ENCODE results near the gene GMPR2. TPM values are rescaled to one million over a fixed set of nuclear protein-coding genes. Genes with fewer than 3 reads are reported as not detected.

Gene GMPR2
- total RNA-seq, 2 donors from 2014 or later: 62.4 to 64.8 TPM

- DNase-seq: no peak
- ATAC-seq: no peak
- intact Hi-C loops (cut with DNase I, micrococcal nuclease): no loop called here
These were observed 39.7 kb downstream of the GMPR2 start for GRCh38 chr14:24272467-24272866.

GRCh38 chr14:24273422-24273998 lies 40.8 kb downstream of the GMPR2 start:
- ATAC-seq (no peak), DNase-seq (no peak)
- intact Hi-C loops (cut with DNase I, micrococcal nuclease): no loop called here

GRCh38 chr14:24274101-24274543 lies 41.4 kb downstream of the GMPR2 start:
- intact Hi-C loops (cut with DNase I, micrococcal nuclease): no loop called here
- no peak for DNase-seq
- no peak for ATAC-seq

GRCh38 chr14:24277071-24277470 lies 44.3 kb downstream of the GMPR2 start:
- ATAC-seq (no peak), DNase-seq (no peak)
- intact Hi-C loops (cut with DNase I, micrococcal nuclease): no loop called here

- ATAC-seq (no peak), DNase-seq (no peak)
These were observed 45.0 kb downstream of the GMPR2 start for GRCh38 chr14:24277606-24278321.

GRCh38 chr14:24278424-24278823 lies 45.7 kb downstream of the GMPR2 start:
- no peak for DNase-seq
- no peak for ATAC-seq
- intact Hi-C loops (cut with DNase I, micrococcal nuclease): no loop called here

More at GRCh38 chr14:24277606-24278321, 45.0 kb downstream of the GMPR2 start:
- intact Hi-C loops (cut with DNase I, micrococcal nuclease): no loop called here

- ATAC-seq (peak; percentile 21), DNase-seq (no peak)
These were observed 46.8 kb downstream of the GMPR2 start for GRCh38 chr14:24279301-24280186.

GRCh38 chr14:24280797-24281460 lies 48.2 kb downstream of the GMPR2 start:
- no peak for ATAC-seq

More at GRCh38 chr14:24279301-24280186, 46.8 kb downstream of the GMPR2 start:
- intact Hi-C loops (cut with DNase I, micrococcal nuclease): no loop called here

GRCh38 chr14:24281636-24282035 lies 48.9 kb downstream of the GMPR2 start:
- no peak for DNase-seq
- intact Hi-C loops (cut with DNase I, micrococcal nuclease): no loop called here
- no peak for ATAC-seq

More at GRCh38 chr14:24280797-24281460, 48.2 kb downstream of the GMPR2 start:
- DNase-seq: no peak
- intact Hi-C loops (cut with DNase I, micrococcal nuclease): no loop called here

GRCh38 chr14:24282736-24283135 lies 50.0 kb downstream of the GMPR2 start:
- intact Hi-C loops (cut with DNase I, micrococcal nuclease): no loop called here
- DNase-seq (no peak), ATAC-seq (no peak)

GRCh38 chr14:24283796-24284460 lies 51.2 kb downstream of the GMPR2 start:
- ATAC-seq (no peak), DNase-seq (no peak)
- intact Hi-C loops (cut with DNase I, micrococcal nuclease): no loop called here

GRCh38 chr14:24284501-24285035 lies 51.8 kb downstream of the GMPR2 start:
- DNase-seq (no peak), ATAC-seq (no peak)
- intact Hi-C loops (cut with DNase I, micrococcal nuclease): no loop called here

- DNase-seq (no peak), ATAC-seq (no peak)
- intact Hi-C loops (cut with DNase I, micrococcal nuclease): no loop called here
These were observed 52.6 kb downstream of the GMPR2 start for GRCh38 chr14:24285351-24285750.

GRCh38 chr14:24286996-24287395 lies 54.3 kb downstream of the GMPR2 start:
- no peak for DNase-seq
- intact Hi-C loops (cut with DNase I, micrococcal nuclease): no loop called here
- no peak for ATAC-seq
